Liver (tissue), 9 donors: ENCODE measurements around the gene SCN1A. TPM values are rescaled to one million over a fixed set of nuclear protein-coding genes. Genes with fewer than 3 reads are reported as not detected.
"Not testable (repeated sequence)": the region's sequence is repeated elsewhere in the genome, so short reads cannot be mapped to it uniquely, and the experiment has no call there.

Experiments used
- DNase-seq: peaks from one replicate; pipeline ENCODE4 v3.0.0-alpha.2; 2017; ENCODE audit warnings: low spot score
- H3K27ac ChIP-seq, 2 donors: one replicate each; pipeline ENCODE4 v1.7.0; 2013; ENCODE audit warnings: inconsistent platforms in 2 of 2, low read length in 2 of 2, control low read depth in 1 of 2, low read depth in 1 of 2, mild to moderate bottlenecking in 1 of 2
- H3K27me3 ChIP-seq, 4 donors: one replicate each; pipeline versions ENCODE4 v1.6.1 to v1.7.0; 2013; ENCODE audit warnings: low read length in 3 of 4, inconsistent platforms in 1 of 4, mild to moderate bottlenecking in 1 of 4, moderate library complexity in 1 of 4; ENCODE audit not compliant: control insufficient read depth in 4 of 4, insufficient read depth in 4 of 4
- H3K36me3 ChIP-seq, 4 donors: one replicate each; pipeline versions ENCODE4 v1.6.1 to v1.7.0; 2013; ENCODE audit warnings: low read length in 3 of 4, mild to moderate bottlenecking in 3 of 4, low read depth in 1 of 4, moderate library complexity in 1 of 4; ENCODE audit not compliant: control insufficient read depth in 4 of 4, insufficient read depth in 3 of 4
- H3K4me1 ChIP-seq, 4 donors: one replicate each; pipeline versions ENCODE4 v1.6.1 to v1.7.0; 2013; ENCODE audit warnings: low read length in 3 of 4, mild to moderate bottlenecking in 3 of 4, moderate library complexity in 1 of 4; ENCODE audit not compliant: control insufficient read depth in 4 of 4, insufficient read depth in 4 of 4
- H3K4me3 ChIP-seq, 3 donors: one replicate each; pipeline versions ENCODE4 v1.6.1 to v1.7.0; 2013; ENCODE audit warnings: low read length in 3 of 3, control low read depth in 1 of 3, low read depth in 1 of 3, mild to moderate bottlenecking in 1 of 3
- H3K9ac ChIP-seq, 2 donors: one replicate each; pipeline ENCODE4 v1.7.0; 2013; ENCODE audit warnings: low read length in 2 of 2, mild to moderate bottlenecking in 2 of 2, moderate library complexity in 2 of 2, control low read depth in 1 of 2, low read depth in 1 of 2
- H3K9me3 ChIP-seq, 4 donors: one replicate each; pipeline versions ENCODE4 v1.6.1 to v1.7.0; 2013; ENCODE audit warnings: low read length in 3 of 4; ENCODE audit not compliant: control insufficient read depth in 4 of 4
- ATF3 ChIP-seq: IDR thresholded peaks from 2 replicates; pipeline ENCODE4 v1.6.1; 2016; ENCODE audit warnings: antibody characterized with exemption
- CTCF ChIP-seq: fragments of 150-350 bp; IDR thresholded peaks from 2 replicates; pipeline ENCODE4 v1.5.1; 2017; ENCODE audit warnings: improper control_type of control experiment, low read depth, low read length; ENCODE audit not compliant: missing input control
- EGR1 ChIP-seq, 2 donors: IDR thresholded peaks; 2 replicates each; pipeline ENCODE4 v1.6.1; 2016 to 2018; ENCODE audit warnings: antibody characterized with exemption in 2 of 2, low read depth in 2 of 2
- FOXA2 ChIP-seq: IDR thresholded peaks from 2 replicates; pipeline ENCODE4 v1.6.1; 2016; ENCODE audit warnings: antibody characterized with exemption
- GABPA ChIP-seq, 2 donors: IDR thresholded peaks in 1 of 2; conservative IDR thresholded peaks in 1 of 2; 2 replicates each; pipeline ENCODE4 v1.6.1; 2016; ENCODE audit warnings: antibody characterized with exemption in 2 of 2, mild to moderate bottlenecking in 1 of 2, moderate library complexity in 1 of 2
- HNF4A ChIP-seq, 2 donors: conservative IDR thresholded peaks; 2 replicates each; pipeline ENCODE4 v1.6.1; 2016; ENCODE audit warnings: antibody characterized with exemption in 2 of 2, mild to moderate bottlenecking in 2 of 2
- HNF4G ChIP-seq: IDR thresholded peaks from 2 replicates; pipeline ENCODE4 v1.6.1; 2016; ENCODE audit warnings: antibody characterized with exemption
- JUND ChIP-seq, 2 donors: IDR thresholded peaks; 2 replicates each; pipeline ENCODE4 v1.6.1; 2016; ENCODE audit warnings: antibody characterized with exemption in 2 of 2
- MAX ChIP-seq: IDR thresholded peaks from 2 replicates; pipeline ENCODE4 v1.6.1; 2016; ENCODE audit warnings: antibody characterized with exemption
- NR2F2 ChIP-seq: IDR thresholded peaks from 2 replicates; pipeline ENCODE4 v1.6.1; 2016; ENCODE audit warnings: antibody characterized with exemption
- RAD21 ChIP-seq, 2 donors: IDR thresholded peaks; 2 replicates each; pipeline ENCODE4 v1.6.1; 2016; ENCODE audit warnings: antibody characterized with exemption in 2 of 2, mild to moderate bottlenecking in 2 of 2
- REST ChIP-seq: IDR thresholded peaks from 2 replicates; pipeline ENCODE4 v1.6.1; 2016; ENCODE audit warnings: antibody characterized with exemption, mild to moderate bottlenecking
- RXRA ChIP-seq, 2 donors: IDR thresholded peaks; 2 replicates each; pipeline ENCODE4 v1.6.1; 2017 to 2018; ENCODE audit warnings: antibody characterized with exemption in 2 of 2, mild to moderate bottlenecking in 1 of 2
- SP1 ChIP-seq: IDR thresholded peaks from 2 replicates; pipeline ENCODE4 v1.6.1; 2018; ENCODE audit warnings: antibody characterized with exemption, mild to moderate bottlenecking
- TAF1 ChIP-seq: conservative IDR thresholded peaks from 2 replicates; pipeline ENCODE4 v1.6.1; 2016; ENCODE audit warnings: antibody characterized with exemption, mild to moderate bottlenecking
- YY1 ChIP-seq: IDR thresholded peaks from 2 replicates; pipeline ENCODE4 v1.6.1; 2016; ENCODE audit warnings: antibody characterized with exemption, mild to moderate bottlenecking
- ZBTB33 ChIP-seq: IDR thresholded peaks from 2 replicates; pipeline ENCODE4 v1.6.1; 2016; ENCODE audit warnings: antibody characterized with exemption
- WGBS: extraction: QIAGEN DNeasy Blood & Tissue Kit; methylation state at CpG from one replicate; pipeline ENCODE4 v1.1.7; 2013; 5-methylcytosine and 5-hydroxymethylcytosine counted together
- polyA plus RNA-seq, 2 donors: library from polyadenylated mRNA; stranded (reverse) in 1 of 2; unstranded in 1 of 2; fragments of 200-250 nt in 1 of 2; fragments of >200 nt in 1 of 2; fragmentation: Nextera tagmentation in 1 of 2; extraction: Ambion mirVana in 1 of 2; gene quantifications; one replicate each; pipeline versions ENCODE4 v1.2.1 to v1.2.3, GENCODE V29; 2013 to 2015
- total RNA-seq, 2 donors: library from RNA; depleted of rRNA; stranded (reverse); fragments of >200 nt; gene quantifications; one replicate each; pipeline ENCODE4 v1.2.3, GENCODE V29; 2014
- donor health status: healthy.
- donor health status: healthy.
- donor health status: healthy.
- donor health status: healthy.
- donor health status: healthy.

Gene SCN1A
- total and polyA plus RNA-seq, 4 donors, result 0.11 TPM; not detected in 3

GRCh38 chr2:166103277-166103676, 24.5 kb downstream of the SCN1A start:
- DNase-seq, H3K9me3 ChIP-seq, H3K36me3 ChIP-seq, H3K9ac ChIP-seq, H3K27me3 ChIP-seq, H3K4me1 ChIP-seq, H3K27ac ChIP-seq, H3K4me3 ChIP-seq: not testable (repeated sequence)
- 91% methylated on average over 7 of the region's 7 CpGs for WGBS

- TF ChIP-seq EGR1 (IDR thresholded peaks at IDR 0.05; ENCODE audit: low read depth in 2 of 2) (no peak), CTCF (no peak), RAD21 (IDR thresholded peaks at IDR 0.05) (no peak), ZBTB33 (no peak), MAX (no peak), ATF3 (no peak), GABPA (IDR thresholded peaks at IDR 0.05 in 1 of 2, conservative IDR thresholded peaks at IDR 0.05 in 1 of 2) (no peak), NR2F2 (no peak), TAF1 (no peak), HNF4G (no peak), FOXA2 (no peak), JUND (IDR thresholded peaks at IDR 0.05) (no peak), YY1 (no peak), REST (no peak), HNF4A (conservative IDR thresholded peaks at IDR 0.05) (no peak), RXRA (IDR thresholded peaks at IDR 0.05) (no peak), SP1 (no peak)
- no peaks in the 10 kb centered on the region for H3K27me3 ChIP-seq
- no peaks in the 10 kb centered on the region for H3K36me3 ChIP-seq
- no peaks in the 10 kb centered on the region for H3K9me3 ChIP-seq
- no peak overlapping the region for H3K9ac ChIP-seq
- no peak overlapping the region for H3K4me3 ChIP-seq
- DNase-seq, result no peak
- 99% methylated on average over 1 of the region's 1 CpG for WGBS
- H3K27ac ChIP-seq, result no peak overlapping the region
- H3K4me1 ChIP-seq, result no peaks in the 10 kb centered on the region
These were observed 33.5 kb downstream of the SCN1A start for GRCh38 chr2:166094325-166094724.
